Hematopoietic multipotent progenitor cell treated with erythropoietin and hydrocortisone succinate and interleukin-3 and kit ligand, for 4 days (in vitro differentiated cells): ENCODE results near the gene BCAR1.
"Not testable (repeated sequence)": the region's sequence is repeated elsewhere in the genome, so short reads cannot be mapped to it uniquely, and the experiment has no call there.

Experiments
- DNase-seq: peaks from one replicate; pipeline ENCODE4 v3.0.0-alpha.2; 2015

Gene BCAR1

DNA sequence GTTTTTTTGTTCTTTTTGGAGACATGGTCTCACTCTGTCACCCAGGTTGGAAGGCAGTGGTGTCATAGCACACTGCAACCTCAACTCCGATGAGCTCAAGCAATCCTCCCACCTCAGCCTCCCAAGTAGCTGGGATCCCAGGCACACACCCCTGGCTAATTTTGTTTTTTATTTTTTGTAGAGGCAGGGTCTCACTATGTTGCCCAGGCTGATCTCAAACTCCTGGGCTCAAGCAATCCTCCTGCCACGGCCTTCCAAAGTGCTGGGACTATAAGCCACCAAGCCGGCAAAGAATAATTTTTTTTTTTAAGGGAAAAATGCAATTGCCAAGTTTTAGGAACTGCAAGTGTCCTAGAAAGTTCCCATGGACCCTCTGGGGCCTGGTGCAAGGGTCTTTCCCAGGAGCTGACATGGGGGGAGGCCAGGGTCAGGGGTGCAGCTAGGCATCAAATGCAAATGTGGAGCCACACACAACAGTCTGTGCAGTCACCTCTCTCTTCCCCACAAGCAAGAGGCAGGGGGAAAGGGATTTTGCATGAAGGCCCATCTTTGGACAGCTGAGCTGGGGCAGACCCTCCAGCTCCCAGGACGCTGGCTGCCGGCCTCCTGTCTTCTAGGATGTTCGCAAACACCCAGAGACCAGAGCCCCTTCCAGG lies 20.1 kb upstream of the BCAR1 start:
- no peak for DNase-seq

DNA sequence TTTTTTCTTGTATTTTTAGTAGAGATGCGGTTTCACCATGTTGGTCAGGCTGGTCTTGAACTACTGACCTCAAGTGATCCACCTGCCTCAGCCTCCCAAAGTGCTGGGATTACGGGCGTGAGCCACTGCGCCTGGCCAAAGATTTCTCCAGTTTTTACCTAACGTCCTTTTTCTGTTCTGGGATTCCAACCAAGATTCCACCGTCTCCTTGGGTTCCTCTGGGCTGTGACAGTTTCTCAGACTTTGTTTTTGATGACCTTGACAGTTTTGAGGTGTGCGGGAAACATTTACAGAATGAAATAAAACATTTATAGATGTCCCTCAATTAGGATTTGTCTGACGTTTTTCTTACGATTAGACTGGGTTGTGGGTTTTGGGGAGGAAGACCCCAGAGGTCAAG lies 17.9 kb upstream of the BCAR1 start:
- not testable (repeated sequence) for DNase-seq

GRCh38 chr16:75267631-75268264 lies 16.3 kb upstream of the BCAR1 start:
- DNase-seq: no peak

- no peak for DNase-seq
These were observed 15.6 kb upstream of the BCAR1 start for GRCh38 chr16:75266738-75267630.

DNA sequence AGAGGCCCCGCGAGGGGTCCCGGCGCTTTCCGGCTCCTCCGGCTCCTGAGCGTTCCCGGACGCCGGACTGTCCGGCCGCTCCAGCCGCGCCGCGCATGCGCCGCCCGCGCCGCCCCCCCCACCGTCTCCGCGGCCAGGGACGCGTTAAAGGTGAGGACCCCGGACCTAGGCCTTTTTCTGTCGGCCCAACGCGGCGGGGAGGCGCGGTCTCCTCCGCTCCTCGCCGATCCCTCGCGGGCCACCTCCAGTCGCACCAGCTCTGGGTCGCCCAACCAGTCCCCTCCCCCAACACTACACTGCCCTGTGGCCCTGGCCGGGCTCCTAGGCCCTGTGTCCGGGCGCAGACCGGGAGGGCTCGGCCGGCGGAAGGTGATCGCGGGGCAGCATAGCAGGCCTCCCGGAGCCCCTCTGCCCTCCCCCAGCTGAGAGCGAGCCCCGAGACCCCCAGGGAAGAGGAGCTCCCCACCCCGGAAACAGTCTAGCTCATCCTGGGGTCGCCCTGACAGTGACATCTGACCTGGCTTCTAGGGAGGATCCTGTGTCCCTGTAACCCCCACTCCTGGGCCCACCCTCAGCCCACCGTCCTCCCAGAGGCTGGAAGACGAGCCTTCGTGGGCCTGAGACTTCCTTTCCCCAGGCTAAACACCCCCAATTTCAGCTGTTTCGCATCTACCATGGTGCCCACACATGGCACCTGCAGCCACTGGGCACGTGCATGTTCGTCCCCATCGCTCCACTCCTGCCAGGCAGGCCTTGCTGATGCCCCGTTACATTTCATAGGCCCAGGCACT lies 14.7 kb upstream of the BCAR1 start:
- DNase-seq: peak; percentile 63

- no peak for DNase-seq
These were observed 13.8 kb upstream of the BCAR1 start for GRCh38 chr16:75264999-75265910.

DNA sequence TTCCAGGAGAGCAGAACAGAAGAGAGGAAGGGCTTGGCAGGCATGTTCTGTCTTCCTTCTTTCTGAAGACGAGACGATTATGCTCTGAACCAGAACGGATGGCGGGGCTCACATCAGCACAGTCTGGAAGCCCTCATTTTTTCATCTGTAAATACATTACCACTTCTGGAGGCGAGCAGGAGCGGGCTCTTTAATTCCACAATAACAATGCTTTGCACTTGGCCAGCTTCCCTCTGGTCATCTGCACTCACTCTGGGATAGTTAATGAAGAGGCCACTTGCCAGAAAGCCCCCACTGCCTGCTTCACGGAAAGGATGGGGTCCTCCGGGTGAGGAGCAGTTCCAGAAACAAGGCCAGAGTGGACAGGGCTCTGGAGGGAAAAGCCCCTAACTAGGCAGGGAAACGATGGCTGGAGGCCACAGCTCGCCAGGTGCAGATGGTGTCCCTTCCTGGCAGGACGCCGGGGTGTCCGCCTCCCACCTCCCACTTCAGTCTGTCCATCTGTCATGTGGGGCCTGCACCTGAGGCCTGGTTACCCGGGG lies 13.1 kb upstream of the BCAR1 start:
- DNase-seq: no peak

- no peak for DNase-seq
These were observed 12.6 kb upstream of the BCAR1 start for GRCh38 chr16:75263963-75264445.

DNA sequence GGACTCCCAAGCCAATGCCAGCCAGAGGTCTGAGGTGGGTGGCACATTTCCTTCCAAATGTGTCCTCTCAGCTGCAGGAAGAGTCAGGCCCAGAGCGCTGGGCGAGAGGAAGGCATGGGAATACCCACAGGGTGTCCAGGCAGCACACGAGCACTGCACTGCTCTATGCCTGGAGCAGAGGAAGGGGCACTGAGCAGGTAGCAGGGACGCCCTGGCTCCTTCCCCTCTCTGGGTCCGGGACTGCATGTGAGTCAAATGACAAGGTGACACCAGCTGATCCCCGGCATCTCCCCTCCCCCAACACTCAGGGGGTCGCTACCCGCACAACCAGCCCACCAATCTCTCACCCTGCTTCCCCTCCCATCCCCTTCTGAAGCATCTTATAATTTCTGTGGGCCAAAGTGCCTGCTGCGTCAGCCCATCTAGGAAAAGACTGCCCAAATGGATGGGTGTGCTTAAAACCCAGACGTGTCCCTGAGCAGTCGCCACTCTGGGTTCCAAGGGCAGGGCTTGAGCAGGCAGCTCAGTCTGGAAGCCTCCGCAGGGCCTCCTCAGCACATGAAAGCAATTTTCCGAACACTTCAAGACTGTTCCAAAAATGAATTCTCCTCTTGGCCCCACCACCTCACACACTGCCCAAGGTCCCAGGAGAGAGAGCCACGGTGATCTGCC lies 12.0 kb upstream of the BCAR1 start:
- DNase-seq: no peak

DNA sequence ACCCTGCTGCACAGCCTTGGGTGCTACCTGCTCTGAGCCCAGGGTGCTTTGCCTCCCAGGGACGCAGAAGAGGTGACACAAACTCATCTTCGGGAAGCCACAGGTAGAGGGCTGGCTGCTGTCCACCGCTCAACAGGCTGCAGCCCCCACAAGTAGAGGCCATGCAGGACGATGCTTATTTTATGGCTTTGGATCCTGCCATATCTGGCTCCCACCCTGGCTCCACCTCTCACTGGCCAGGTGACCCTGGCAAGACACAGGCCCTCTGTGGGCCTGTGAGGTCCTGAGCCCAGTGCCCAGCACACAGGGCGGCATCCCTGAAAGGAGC lies 11.3 kb upstream of the BCAR1 start:
- no peak for DNase-seq

DNA sequence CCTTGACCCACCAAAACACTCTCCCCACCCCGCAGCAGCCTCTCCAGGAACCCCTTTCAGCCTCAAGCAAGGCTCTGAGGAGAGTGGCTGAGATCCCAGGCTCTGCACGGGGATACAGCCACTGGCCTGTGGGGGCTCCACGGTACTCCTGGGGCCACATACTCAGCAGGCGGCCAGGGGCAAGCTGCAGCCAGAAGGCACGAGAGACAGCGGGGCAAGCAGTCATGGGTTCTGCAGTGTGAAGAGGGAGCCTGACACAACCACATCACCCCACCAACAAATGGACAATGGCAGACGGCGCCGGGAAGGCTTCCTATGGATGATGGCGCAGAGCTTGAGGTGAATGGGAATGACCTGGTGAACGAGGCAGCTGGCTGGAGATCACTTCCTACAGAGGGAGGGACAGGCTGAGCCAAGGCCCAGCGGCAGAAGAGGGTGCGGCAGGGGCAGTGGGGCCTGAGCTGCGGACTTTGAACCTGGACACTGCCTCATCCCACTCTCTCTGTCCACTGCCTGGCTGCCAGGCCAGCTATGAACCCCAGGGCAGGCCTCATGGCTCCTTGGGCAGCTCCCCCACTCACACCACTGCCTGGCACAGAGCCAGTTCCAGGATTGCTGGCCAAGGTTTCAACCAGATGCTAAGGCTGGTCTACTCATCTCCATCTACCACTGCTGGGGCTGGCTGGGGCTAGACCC lies 10.8 kb upstream of the BCAR1 start:
- no peak for DNase-seq

- DNase-seq: no peak
These were observed 10.2 kb upstream of the BCAR1 start for GRCh38 chr16:75261590-75262078.

DNA sequence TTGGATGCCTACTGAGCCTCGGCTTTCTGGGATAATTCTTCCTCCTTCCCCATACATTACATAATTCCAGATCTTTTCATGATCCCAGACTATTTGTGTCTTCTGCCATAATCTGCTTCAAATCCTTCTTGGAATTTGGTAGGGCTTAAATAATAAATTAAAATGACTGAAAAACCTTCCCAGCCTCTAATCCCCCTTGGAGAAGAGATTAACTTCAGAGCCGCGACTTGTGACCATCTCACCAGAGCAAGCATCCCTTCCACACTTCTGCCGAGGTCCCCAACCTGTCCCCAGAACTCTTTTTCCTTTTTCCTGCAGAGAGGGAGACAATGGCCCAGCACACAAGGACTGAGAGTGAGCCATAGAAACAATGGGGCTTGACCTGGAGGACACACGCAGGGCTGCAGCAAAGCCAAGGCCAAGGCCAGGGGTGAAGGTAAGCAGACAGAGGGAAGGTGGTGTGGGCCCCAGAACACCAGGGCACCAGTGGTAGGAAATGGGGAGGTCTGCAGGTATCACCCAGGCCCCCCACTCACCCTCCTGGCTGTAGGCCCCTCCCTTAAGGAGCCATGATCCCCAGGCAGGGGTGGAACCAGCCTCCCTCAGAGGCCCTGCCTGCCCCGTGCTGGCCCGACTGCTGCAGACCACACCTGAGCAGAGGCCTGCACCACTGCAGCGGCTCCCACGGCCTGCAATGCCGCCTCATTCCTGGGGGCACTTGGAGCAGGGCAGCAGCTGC lies 9.6 kb upstream of the BCAR1 start:
- no peak for DNase-seq

GRCh38 chr16:75258807-75259141 lies 7.3 kb upstream of the BCAR1 start:
- no peak for DNase-seq

GRCh38 chr16:75257886-75258806 lies 6.7 kb upstream of the BCAR1 start:
- DNase-seq: no peak

DNA sequence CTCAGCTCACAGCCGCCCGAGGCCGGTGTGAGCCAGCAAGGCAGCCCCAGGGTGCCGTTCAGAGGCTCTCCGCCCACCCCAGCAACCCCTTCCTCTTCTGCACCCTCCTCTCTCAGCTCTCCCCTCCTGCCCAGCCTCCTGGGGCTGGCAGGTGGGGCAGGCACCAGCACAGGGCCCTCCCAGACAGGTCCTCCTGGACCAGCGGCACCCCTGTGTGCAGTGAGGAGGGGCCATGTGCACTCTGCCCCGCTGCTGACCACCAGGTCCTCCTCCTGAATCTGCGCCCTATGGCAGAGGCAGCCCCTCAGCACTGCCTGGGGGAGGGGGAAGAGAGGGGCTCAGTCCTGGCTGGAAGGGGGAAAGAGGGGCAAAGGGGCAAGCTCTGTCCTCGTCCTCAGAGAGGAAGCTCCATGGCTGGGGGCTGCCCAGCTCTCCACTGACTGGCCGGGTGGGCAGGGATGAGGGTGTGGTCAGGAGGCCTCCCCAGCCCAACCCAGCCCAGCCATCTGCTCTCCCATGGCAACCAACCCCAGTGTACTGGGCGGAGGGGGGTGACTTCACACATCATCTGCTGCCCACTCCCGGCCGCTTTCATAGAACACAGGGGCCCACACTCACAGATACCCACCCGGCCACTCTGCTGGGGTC lies 5.4 kb upstream of the BCAR1 start:
- DNase-seq: no peak

DNA sequence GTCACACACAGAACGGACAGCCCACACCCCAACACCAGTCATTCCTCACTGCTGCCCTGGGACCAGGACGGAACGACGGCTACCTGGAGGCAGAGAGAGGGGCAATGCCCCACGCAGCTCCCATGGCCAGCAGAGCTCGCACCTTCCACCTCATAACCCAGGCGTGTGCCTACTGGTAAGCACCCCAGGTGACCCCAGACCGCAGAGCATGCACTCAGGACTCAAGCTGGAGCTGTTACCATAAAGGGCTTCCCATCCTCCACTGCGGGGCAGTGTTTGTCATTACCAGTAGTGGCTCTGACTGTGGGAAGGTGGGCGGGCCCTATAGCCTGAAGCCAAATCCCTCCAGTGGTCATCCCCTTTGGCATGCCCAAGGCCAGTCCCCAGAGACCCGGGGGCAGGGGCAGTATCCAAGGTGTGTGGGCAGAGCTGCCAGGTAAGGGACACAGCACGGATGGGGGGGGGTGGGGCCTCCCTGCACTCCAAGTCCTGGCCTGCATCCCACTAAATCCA lies 4.7 kb upstream of the BCAR1 start:
- DNase-seq: no peak

- DNase-seq: no peak
These were observed 3.0 kb upstream of the BCAR1 start for GRCh38 chr16:75254359-75254837.
